OCI-LY1 (cell line): ENCODE results near the gene PALMD.

Source experiments
- H2AFZ ChIP-seq: fragments of 200-600 bp; sonication (generic), shearing (Covaris generic); 2 replicates; pipeline ENCODE4 v1.6.0; 2014; ENCODE audit warnings: antibody characterized with exemption, mild to moderate bottlenecking, low read length
- H3F3A ChIP-seq: fragments of 200-600 bp; sonication (generic), shearing (Covaris generic); 2 replicates; pipeline ENCODE4 v1.6.0; 2014; ENCODE audit warnings: mild to moderate bottlenecking, antibody characterized with exemption, low read length, moderate library complexity; ENCODE audit not compliant: insufficient read depth
- H3K27ac ChIP-seq: fragments of 200-600 bp; sonication (generic); 2 replicates; pipeline ENCODE4 v1.5.1; 2014; ENCODE audit warnings: low read length, mixed run types, mild to moderate bottlenecking, low read depth; ENCODE audit not compliant: poor library complexity, severe bottlenecking
- H3K27me3 ChIP-seq: fragments of 200-600 bp; sonication (generic); 2 replicates; pipeline ENCODE4 v1.6.0; 2014; ENCODE audit warnings: antibody characterized with exemption, mild to moderate bottlenecking, low read length, moderate library complexity; ENCODE audit not compliant: insufficient read depth
- H3K36me3 ChIP-seq: fragments of 200-600 bp; sonication (generic); 2 replicates; pipeline ENCODE4 v1.6.1; 2014; ENCODE audit warnings: mild to moderate bottlenecking, antibody characterized with exemption, low read length, moderate library complexity, mixed read lengths; ENCODE audit not compliant: insufficient read depth
- H3K4me1 ChIP-seq: fragments of 200-600 bp; sonication (generic); 2 replicates; pipeline ENCODE4 v1.5.1; 2014; ENCODE audit warnings: mild to moderate bottlenecking, low read length, moderate library complexity; ENCODE audit not compliant: insufficient read depth, severe bottlenecking
- H3K4me2 ChIP-seq: fragments of 200-600 bp; sonication (generic), shearing (Covaris generic); 2 replicates; pipeline ENCODE4 v1.6.1; 2014; ENCODE audit warnings: low read length
- H3K4me3 ChIP-seq: fragments of 200-600 bp; sonication (generic); 2 replicates; pipeline ENCODE4 v1.5.1; 2014; ENCODE audit warnings: low read length, low read depth, mild to moderate bottlenecking, mixed read lengths; ENCODE audit not compliant: poor library complexity, severe bottlenecking
- H3K79me2 ChIP-seq: fragments of 200-600 bp; shearing (Covaris generic); 2 replicates; pipeline ENCODE4 v1.6.1; 2016; ENCODE audit warnings: mixed run types, low read length, mixed read lengths; ENCODE audit not compliant: insufficient read depth
- H3K9ac ChIP-seq: fragments of 200-600 bp; sonication (generic), shearing (Covaris generic); 2 replicates; pipeline ENCODE4 v1.6.1; 2014; ENCODE audit warnings: mild to moderate bottlenecking, low read length, mixed read lengths
- H3K9me2 ChIP-seq: fragments of 200-600 bp; sonication (generic), shearing (Covaris generic); 2 replicates; pipeline ENCODE4 v1.6.1; 2014; ENCODE audit warnings: low read depth, mild to moderate bottlenecking, low read length, mixed read lengths
- H3K9me3 ChIP-seq: fragments of 200-600 bp; shearing (Covaris generic); 2 replicates; pipeline ENCODE4 v1.6.1; 2014; ENCODE audit warnings: low read length, mixed read lengths
- H4K20me1 ChIP-seq: fragments of 200-600 bp; sonication (generic), shearing (Covaris generic); 2 replicates; pipeline ENCODE4 v1.6.0; 2016; ENCODE audit warnings: mild to moderate bottlenecking, low read length; ENCODE audit not compliant: insufficient read depth
- EZH2 ChIP-seq: fragments of 200-600 bp; sonication (generic), shearing (Covaris generic); IDR thresholded peaks from 2 replicates; pipeline ENCODE4 v1.8.0; 2017; ENCODE audit warnings: borderline replicate concordance, mixed run types, mild to moderate bottlenecking, antibody characterized with exemption, low read length, moderate library complexity, mixed read lengths
- TF ChIP-seq, protein P1 (sequence below): fragments of 200-600 bp; sonication (generic), shearing (Covaris generic); IDR thresholded peaks from 2 replicates; pipeline ENCODE4 v1.5.1; 2017; ENCODE audit warnings: mild to moderate bottlenecking, antibody characterized with exemption, low read length, moderate library complexity, mixed read lengths

The PALMD gene

DNA sequence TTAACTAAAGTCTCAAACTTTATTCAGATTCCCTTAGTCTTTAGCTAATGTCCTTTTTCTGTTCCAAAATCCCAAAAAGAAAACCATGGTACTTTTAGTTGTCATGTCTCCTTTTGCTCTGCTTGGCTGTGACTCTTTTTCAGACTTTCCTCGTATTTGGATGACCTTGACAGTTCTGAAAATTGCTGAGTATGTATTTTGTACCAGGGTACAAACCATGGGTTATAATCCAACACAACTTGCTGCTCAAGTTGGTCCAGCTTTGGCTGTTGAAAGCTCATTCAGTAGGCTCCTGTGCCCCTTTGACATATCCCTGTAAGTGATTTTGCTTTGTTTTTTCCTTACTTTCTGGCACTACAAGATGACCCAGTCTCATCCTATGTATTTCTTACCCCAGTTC lies 51.7 kb downstream of the PALMD start:
- Histone ChIP-seq H3K4me1 (no peaks in the 10 kb centered on the region), H3K27ac (no peak overlapping the region), H3F3A (no peaks in the 10 kb centered on the region), H3K79me2 (no peaks in the 10 kb centered on the region), H3K27me3 (no peaks in the 10 kb centered on the region), H3K9me2 (no peaks in the 10 kb centered on the region), H3K4me2 (no peak overlapping the region), H3K9ac (no peak overlapping the region), H3K9me3 (0 out of 2 replicates have a peak, but pooled peaks cover 2% of the 10 kb centered on the region), H4K20me1 (no peaks in the 10 kb centered on the region), H3K4me3 (no peak overlapping the region), H2AFZ (no peak overlapping the region), H3K36me3 (no peaks in the 10 kb centered on the region)
- no peak for TF ChIP-seq EZH2
- TF ChIP-seq, protein P1, sequence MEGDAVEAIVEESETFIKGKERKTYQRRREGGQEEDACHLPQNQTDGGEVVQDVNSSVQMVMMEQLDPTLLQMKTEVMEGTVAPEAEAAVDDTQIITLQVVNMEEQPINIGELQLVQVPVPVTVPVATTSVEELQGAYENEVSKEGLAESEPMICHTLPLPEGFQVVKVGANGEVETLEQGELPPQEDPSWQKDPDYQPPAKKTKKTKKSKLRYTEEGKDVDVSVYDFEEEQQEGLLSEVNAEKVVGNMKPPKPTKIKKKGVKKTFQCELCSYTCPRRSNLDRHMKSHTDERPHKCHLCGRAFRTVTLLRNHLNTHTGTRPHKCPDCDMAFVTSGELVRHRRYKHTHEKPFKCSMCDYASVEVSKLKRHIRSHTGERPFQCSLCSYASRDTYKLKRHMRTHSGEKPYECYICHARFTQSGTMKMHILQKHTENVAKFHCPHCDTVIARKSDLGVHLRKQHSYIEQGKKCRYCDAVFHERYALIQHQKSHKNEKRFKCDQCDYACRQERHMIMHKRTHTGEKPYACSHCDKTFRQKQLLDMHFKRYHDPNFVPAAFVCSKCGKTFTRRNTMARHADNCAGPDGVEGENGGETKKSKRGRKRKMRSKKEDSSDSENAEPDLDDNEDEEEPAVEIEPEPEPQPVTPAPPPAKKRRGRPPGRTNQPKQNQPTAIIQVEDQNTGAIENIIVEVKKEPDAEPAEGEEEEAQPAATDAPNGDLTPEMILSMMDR, result no peak

DNA sequence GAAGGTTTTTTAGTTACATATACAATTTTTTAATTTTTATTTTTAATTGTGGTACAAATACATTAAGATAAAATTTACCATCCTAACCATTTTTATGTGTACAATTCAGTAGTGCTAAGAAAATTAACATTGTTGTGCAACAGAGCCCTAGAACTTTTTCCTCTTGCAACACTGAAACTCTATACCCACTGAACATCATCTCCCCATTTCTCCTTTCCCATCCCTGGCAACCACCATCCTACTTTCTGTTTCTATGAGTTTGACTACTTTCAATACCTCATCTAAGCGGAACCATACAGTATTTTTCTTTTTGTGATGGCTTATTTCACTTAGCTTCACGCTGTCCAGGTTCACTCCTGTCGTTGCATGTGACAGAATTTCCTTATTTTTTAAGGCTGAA lies 54.1 kb downstream of the PALMD start:
- no peaks in the 10 kb centered on the region for H3K27me3 ChIP-seq
- no peaks in the 10 kb centered on the region for H3K79me2 ChIP-seq
- H4K20me1 ChIP-seq, result no peaks in the 10 kb centered on the region
- no peaks in the 10 kb centered on the region for H3K4me1 ChIP-seq
- no peak overlapping the region for H3K27ac ChIP-seq
- TF ChIP-seq, protein P1, result no peak
- TF ChIP-seq EZH2, result no peak
- H3K9ac ChIP-seq, result no peak overlapping the region
- no peaks in the 10 kb centered on the region for H3K9me2 ChIP-seq
- H3F3A ChIP-seq, result no peaks in the 10 kb centered on the region
- no peak overlapping the region for H3K4me3 ChIP-seq
- no peaks in the 10 kb centered on the region; the same call in 1 of the 2 replicates for H3K36me3 ChIP-seq
- no peak overlapping the region for H3K4me2 ChIP-seq
- H3K9me3 ChIP-seq, result 0 out of 2 replicates have a peak, but pooled peaks cover 2% of the 10 kb centered on the region
- H2AFZ ChIP-seq, result no peak overlapping the region

DNA sequence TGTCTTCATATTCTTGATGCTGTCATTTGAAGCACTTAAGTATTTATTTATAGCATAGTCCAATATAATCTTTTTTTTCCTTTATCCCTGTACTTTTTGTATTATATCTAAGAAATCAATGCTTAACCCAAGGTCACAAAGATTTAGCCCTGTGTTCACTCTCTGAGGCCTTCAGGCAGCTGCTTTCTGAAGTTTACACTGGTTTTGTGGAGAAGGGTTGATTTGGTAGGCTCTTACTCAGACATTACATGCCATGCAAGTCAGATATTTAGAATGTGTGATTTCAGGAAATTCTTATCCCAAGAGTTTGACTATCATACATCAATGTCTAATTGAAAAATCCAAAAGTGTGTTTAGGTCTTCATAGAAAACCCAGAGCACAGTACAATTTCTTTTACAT lies 56.3 kb downstream of the PALMD start:
- Histone ChIP-seq H4K20me1 (no peaks in the 10 kb centered on the region), H3F3A (no peaks in the 10 kb centered on the region), H3K36me3 (no peaks in the 10 kb centered on the region; the same call in 1 of the 2 replicates), H2AFZ (no peak overlapping the region), H3K9me2 (no peaks in the 10 kb centered on the region), H3K4me2 (no peak overlapping the region), H3K4me1 (no peaks in the 10 kb centered on the region), H3K9me3 (0 out of 2 replicates have a peak, but pooled peaks cover 2% of the 10 kb centered on the region), H3K27ac (no peak overlapping the region), H3K79me2 (no peaks in the 10 kb centered on the region), H3K27me3 (no peaks in the 10 kb centered on the region), H3K9ac (no peak overlapping the region), H3K4me3 (no peak overlapping the region)
- TF ChIP-seq EZH2, result no peak
- TF ChIP-seq, protein P1, result no peak
